SKM-1 treated with dmso at 0.1 percent for 144 hours (cell line): ENCODE measurements around the gene TNFSF9.
"Not testable (repeated sequence)": the region's sequence is repeated elsewhere in the genome, so short reads cannot be mapped to it uniquely, and the experiment has no call there.

Experiments
- DNase-seq: peaks from one replicate; lab custom pipeline; 2025; ENCODE audit not compliant: unreplicated experiment; lab: John Stamatoyannopoulos, UW

TNFSF9 gene

GRCh38 chr19:6568816-6569215 is 38.0 kb downstream of the TNFSF9 start:
- peak; percentile 45 for DNase-seq

GRCh38 chr19:6570764-6571163 is 39.9 kb downstream of the TNFSF9 start:
- DNase-seq, result no peak

GRCh38 chr19:6571167-6571566 is 40.3 kb downstream of the TNFSF9 start:
- no peak for DNase-seq

GRCh38 chr19:6572217-6572616 is 41.4 kb downstream of the TNFSF9 start:
- DNase-seq, result peak; percentile 96

- no peak for DNase-seq
Observed at GRCh38 chr19:6573350-6573749, 42.5 kb downstream of the TNFSF9 start.

- DNase-seq, result no peak
Observed at GRCh38 chr19:6576869-6577475, 46.1 kb downstream of the TNFSF9 start.

- peak; percentile 92 for DNase-seq
Observed at GRCh38 chr19:6577476-6578125, 46.8 kb downstream of the TNFSF9 start.

- DNase-seq, result no peak
Observed at GRCh38 chr19:6579450-6580178, 48.8 kb downstream of the TNFSF9 start.

- no peak for DNase-seq
Observed at GRCh38 chr19:6580313-6580712, 49.5 kb downstream of the TNFSF9 start.

- not testable (repeated sequence) for DNase-seq
Observed at GRCh38 chr19:6582515-6583484, 52.0 kb downstream of the TNFSF9 start.
